Activated CD8-positive, alpha-beta memory T cell treated with anti-CD3 and anti-CD28 coated beads, Interleukin-2, amount 50 U/mL, for 1 hour (primary cell): ENCODE measurements around the gene RAG2.

ENCODE experiments used
- DNase-seq: peaks from one replicate; pipeline ENCODE4 v3.0.0-alpha.2; 2020; ENCODE audit errors: extremely low read depth

RAG2 gene

DNA sequence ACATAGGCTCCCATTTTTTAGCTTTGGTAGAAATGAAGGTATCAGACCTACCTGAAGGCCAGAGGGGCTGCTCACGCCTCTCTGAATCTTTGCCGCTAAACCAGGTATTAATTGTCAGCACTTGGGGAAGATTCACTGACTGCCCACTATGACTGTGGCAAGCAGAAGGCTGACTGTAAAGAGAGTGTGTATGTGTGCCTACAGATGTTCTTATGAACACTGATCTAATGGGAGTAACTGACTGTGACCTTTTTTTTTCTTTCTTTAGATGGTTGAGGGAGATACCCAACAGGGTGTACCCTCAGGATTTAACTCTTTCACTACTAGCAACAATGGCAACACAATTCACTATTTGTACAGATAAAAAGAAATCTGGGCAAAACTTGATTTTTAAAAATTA, at the start of gene RAG2:
TSS of gene RAG2 (minus strand) at position 186 of the 400 bp plus-strand sequence. CDS start 4,068 bp downstream, outside the sequence.
- DNase-seq: no peak

DNA sequence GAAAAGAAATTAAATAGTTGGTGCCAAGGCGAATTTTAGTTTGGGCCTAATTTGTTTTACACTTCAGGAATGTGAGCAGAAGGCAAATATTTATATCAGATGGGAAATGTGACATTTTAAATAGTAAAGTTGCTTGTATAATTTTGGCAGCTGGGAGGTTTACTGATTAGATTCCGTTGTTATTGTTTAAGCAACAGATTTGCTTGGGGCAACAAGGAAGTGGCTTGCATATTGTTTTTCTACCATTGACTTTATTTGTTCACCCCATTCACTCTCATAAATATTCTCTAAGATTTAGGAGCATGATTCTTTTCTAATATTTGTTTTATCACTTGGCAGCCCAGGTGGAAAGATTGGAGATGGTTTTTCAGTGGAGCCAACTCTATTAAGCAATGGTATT, 40.5 kb upstream of the RAG2 start:
- DNase-seq: no peak

DNA sequence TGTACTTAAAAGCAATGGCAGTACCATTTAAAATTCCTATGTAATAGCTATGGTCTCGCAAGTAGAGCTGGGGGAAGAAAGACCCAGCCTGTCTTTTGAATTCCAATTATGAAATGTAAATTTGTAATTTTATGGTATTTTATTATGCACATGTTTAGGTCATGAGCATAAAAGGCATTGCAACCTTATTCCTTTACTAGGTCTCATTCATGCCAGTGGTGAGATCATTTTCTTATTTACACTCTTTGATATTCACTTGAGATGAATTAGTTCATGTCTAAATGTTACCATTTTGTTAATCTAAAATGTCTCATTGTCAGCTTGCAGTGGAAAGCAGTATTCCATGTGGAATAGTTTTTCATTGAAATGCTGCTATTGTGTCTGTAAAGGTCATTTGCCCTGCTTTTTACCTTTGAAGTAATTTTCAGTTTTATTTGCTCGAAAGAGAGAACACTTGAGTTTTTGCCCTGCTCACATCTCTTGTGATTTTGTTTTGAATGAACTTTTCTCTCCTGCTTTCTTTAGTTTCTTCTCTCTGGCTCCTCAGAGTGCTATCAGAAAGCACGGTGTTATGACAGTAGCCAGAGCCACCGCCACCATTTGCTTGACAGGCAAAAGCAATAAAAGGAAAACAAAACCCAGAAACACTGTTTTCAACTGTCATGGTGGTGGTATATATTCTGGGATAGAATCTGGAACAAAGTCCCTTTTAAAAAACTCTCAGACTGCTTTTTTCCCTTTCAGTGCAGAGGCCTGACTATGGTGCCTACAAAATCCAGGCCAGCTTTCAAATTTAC, 37.2 kb upstream of the RAG2 start:
- DNase-seq: no peak

DNA sequence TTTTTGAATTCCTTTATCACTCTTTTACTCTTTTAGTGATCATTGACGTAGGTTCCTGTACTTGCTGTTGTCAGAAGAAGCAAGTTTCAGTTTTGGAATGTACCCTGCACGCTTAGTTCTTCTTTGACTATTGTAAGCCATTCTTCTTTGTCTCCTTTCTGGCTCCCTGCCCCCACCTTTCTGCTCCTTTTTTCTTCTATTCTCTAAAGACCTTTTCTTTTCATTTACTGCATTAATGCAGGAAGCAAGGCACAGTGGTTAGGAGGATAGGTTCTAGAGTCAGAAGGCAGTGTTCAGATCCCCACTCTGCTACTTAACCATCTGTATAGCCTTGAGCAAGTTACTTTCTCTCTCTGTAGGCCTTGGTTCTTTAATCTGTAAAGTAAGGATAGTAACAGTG, 33.7 kb upstream of the RAG2 start:
- no peak for DNase-seq

DNA sequence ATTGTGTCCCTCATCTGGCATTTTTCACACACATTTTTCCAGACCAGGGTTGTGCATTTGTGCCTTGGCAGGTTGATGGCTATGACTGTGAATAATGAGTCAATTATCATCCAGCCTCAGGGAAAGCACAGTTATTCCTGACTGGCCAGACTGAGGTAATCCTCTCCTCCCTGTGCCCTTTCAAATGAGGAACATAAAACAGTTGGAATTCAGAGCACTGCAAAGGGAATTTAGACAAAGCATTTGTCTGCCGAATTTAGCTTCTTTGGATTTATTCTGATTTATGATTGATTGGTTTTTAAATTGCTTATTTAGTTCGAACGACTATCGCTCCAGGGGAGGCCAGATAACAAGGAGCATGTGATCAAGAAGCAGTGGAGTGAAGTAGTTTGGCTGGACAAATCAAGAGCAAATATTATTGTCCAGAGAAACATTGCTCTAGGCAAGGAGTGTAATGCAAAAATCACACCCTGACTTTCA, 30.8 kb upstream of the RAG2 start:
- DNase-seq: no peak

DNA sequence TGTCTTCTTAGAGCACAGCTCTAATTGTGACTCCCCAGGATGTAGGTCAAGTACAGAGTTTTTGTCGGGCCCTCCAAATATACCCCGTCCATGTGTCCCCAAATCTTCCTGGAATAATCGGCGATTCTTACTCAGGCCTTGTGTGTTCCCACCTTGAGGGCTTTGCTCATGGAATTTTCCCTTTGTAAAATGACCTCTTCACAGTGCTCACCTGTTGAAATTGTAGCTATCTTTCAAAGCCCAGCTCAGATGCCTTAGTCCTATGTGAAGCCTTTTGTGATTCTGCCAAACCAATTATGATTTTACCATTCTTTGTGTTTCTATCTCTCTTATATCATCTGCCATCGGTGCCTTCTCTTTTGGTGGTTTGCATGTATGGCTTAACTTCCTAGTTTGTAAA, 30.1 kb upstream of the RAG2 start:
- no peak for DNase-seq

DNA sequence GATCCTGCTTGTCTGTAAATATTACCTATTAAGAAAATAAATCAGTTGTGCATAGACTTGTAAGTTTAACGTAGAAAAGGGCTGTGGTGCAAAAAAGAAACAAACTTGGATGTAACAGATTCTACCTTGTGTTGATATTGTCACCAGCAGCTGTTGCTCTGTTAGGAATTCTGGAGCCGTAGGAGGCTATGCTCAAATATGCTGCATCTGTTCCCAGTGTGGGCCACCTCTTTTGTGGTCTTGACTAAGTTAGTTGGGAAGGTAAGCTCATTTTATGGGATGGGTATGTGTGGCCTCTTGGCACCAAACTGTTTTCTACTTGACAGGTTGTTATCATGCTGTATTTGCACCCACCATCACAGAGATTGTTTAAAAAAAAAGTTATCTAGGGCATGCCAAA, 29.4 kb upstream of the RAG2 start:
- DNase-seq: no peak

DNA sequence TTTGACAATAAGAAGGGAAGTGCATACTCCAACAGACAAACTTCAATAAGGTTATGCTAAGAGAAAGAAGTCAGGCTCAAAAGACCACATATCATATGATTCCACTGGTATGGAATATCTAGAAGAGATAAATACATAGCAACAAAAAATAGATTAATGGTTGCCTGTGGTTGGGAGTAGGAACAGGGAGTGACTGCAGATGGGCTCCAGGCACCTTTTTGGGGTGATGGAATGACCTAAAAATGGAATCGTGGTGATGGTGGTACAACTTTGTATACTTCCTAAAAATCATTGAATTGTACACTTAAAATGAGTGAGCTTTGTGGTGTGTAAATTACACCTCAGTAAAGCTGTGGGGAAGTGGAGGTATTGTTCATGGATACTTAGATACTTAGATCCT, 29.0 kb upstream of the RAG2 start:
- no peak for DNase-seq

DNA sequence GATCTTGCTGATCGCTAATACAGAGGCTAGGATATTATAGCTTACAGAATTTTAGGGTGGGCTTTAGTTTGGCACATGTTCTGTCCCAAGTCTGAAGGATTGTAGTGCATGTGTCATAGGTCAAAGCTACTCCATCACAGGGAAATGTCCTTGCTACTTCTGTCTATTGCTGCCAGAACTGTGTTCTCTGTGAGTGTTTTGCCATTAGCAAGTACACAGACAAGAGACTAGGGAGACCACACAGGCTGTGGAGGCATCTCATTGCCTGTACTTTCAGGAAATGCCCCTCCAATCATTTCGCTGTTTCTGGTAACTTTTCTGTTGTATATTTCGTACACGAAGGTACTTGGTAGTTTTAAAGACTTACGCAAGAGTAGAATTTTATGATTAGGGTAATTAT, 25.5 kb upstream of the RAG2 start:
- DNase-seq: no peak

DNA sequence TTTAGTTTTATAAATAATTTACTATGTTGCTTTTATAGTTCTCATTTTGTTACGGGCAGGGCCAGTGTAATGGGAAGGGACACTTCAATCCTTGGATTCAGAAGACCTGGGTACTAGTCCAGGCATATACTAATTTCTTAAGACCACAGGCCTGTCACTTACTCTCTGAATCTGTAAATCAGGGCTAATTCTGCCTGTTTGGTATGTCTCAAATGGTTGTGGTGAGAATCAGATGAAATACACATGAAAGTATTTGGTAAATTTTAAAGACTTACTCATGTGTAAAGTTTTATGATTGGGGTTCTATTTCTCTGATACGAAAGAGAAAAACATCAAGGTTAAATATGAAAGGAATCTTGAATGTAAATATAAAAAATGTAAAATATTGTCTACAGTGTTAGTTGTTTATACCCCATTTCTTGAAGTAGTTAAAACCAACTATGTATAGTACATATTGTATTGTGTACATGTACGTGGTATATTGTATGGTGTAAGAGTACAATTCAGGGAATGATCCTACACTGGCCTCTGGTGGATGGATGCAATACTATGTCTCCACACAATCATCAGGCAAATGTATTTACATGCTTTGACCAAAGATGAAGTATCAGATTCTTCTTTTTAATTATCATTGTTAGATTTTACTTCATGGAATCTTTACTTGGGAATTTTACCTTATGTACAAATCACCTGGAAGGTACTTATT, 24.5 kb upstream of the RAG2 start:
- DNase-seq: no peak

DNA sequence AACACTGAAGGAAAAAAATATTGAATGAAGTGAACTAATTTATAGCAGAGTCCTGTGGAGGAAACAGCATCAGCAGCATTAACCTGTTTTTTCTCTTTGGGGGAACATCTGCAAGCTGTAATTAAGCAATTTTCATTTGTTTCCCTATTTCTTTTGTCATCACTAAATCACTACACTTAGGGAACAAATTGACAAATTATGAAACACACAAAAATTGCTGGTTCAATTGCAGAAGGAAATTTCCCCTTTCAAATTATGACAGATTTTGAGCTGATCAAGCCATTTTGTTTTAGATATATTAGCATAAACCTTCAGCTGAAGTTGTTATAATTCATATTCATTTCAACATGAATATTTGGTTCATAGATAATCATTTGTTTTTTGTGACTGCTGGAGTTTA, 22.2 kb upstream of the RAG2 start:
- DNase-seq: no peak

DNA sequence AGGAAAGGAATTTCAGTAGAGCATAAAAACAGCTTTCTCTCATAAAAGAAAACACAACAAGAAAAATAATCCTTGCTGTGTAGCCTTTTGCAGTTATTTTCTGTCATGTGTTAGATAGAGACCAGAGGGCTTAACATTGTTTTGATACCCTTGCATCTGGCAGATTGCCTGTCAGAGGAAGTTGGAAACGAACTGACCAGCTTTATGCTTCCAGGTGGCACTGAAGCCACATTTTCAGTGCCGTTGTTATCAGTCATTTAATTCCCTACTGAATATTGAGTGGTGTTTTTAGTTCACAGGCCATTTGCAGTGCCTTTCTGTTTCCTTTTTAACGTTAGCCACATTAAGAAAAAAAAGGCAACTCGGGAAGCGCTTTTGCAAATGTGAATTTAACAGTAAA, 21.5 kb upstream of the RAG2 start:
- DNase-seq: no peak

DNA sequence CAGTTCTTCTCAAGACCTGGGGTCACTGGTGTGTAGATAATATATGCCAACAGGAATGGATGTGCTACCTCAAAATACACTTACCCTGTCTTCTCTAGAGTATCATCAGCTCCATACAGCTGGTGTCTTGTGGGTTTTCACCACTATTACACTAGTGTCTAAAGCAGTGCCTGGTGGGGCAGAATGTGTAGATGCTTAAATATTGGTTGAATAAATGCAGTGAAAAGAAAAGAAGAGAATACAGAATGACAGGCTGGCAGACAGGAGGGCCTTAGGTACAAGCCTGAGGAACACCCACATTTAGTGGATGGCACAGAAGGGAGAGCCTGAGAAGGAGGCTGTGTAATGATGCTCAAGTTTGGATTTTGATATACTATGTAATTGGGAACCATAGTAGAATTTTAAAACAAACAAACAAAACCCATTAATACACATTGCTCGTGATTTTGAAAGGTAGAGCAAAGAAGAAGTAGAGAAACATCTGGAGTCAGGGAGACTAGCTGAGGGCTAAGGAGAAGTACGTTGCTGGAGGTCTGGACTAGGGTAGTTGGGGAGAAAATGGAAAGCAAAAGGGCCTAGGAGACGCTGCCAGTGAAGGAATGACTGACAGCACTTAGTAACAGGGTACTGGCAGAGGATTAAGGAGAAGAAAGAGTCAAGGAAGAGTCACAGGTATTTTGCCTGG, 20.5 kb upstream of the RAG2 start:
- no peak for DNase-seq

DNA sequence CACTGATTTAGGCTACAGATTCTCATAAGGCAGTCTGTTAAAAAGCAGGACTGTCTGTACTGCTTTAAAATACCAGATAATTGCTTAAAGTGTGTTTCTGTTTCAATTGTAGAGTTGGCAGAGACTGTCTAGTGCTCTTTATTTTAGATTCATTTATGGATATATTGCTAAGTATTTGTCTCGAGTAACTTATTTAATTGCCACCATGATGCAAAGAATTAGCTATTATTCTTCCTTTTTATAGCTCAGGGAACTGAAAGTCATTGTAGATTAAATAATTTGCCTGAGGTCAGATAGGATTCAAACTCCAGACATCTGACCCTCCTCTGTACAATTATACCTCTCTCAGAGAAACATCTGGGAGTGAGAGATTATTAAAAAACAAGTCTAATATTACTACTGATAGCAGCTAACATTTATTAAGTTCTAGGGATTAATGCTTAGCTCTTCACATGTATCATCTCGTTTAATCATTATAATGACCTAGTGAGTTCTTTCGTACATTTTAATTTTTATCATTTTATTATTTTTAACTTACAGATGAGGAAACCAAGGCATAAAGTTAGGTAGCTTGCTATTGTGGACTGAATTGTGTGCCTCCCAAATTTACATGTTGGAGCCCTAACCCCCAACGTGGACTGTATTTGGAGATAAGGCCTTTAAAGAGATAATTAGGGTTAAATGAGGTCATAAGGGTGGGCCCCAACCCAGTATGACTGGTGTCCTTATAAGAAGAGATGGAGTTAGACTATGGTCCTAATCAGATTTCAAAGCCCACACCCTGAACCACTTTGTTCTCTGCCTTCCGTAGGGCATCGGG, 19.7 kb upstream of the RAG2 start:
- DNase-seq: no peak

DNA sequence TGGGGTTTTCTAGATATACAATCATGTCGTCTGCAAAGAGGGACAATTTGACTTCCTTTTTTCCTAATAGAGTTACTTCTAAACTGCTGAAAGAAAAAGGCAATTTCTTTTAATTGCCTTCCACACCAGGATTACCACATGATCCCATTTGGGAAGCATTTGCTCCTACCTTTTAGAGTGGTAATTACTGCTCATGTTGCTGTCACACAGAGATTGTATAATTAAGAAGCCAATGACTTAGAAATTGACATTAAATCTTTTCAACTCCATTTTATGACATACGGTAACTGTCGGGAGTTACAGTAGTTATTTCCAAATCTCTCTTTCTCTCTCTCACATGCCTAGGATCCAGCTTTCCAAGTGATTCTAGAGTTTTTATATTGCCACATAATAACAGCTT, 17.8 kb upstream of the RAG2 start:
- DNase-seq: no peak

DNA sequence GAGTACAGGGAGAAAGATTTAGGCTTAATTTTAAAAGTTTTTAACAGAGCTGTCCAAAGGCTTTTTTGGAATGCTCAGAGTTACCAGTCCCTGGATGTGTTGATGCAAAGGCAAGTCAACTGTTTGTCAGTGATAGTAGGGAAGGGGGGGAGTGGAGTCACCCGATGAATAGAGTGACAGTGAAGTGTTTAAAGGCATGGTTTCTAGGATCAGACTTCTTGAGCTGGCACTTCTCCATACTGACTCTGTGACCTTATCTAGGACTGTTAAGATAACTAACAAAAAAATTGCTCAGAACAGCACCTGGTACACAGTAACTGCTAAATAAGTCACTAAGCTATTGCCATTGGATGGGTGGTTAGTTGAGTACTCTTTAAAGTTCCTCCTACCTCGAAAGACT, 11.3 kb upstream of the RAG2 start:
- no peak for DNase-seq

DNA sequence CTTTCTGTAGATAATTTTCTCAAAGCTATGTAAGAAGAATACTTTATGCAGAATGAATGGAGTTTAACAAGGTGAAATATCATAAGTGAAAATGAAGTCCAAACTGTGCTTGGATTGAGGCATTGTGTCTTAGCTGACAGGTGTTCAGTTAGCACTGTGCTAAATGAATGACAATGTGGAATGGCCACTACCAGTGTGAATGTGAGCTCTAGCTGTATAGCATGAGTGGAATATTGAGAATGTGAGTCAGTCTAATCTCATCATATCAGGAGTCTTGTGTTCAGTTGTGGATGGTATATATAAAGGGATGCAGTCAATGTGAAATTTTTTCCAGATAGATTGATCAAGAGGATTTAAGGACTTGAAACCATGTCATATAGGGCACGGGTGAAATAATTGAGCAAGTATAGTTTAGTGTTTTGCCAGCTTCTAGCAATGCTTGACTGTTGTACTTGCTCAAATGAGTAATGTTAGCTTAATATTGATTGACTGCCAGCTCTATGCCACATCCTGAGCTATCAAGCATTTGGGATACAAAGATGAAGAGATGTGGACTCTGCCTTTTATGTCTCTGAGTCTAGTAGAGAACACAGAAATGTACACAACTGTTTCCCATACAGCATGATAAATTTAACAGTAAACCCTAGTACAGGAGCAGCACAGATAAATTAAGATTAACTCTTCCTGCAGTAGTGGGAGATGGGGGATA, 10.6 kb upstream of the RAG2 start:
- no peak for DNase-seq

DNA sequence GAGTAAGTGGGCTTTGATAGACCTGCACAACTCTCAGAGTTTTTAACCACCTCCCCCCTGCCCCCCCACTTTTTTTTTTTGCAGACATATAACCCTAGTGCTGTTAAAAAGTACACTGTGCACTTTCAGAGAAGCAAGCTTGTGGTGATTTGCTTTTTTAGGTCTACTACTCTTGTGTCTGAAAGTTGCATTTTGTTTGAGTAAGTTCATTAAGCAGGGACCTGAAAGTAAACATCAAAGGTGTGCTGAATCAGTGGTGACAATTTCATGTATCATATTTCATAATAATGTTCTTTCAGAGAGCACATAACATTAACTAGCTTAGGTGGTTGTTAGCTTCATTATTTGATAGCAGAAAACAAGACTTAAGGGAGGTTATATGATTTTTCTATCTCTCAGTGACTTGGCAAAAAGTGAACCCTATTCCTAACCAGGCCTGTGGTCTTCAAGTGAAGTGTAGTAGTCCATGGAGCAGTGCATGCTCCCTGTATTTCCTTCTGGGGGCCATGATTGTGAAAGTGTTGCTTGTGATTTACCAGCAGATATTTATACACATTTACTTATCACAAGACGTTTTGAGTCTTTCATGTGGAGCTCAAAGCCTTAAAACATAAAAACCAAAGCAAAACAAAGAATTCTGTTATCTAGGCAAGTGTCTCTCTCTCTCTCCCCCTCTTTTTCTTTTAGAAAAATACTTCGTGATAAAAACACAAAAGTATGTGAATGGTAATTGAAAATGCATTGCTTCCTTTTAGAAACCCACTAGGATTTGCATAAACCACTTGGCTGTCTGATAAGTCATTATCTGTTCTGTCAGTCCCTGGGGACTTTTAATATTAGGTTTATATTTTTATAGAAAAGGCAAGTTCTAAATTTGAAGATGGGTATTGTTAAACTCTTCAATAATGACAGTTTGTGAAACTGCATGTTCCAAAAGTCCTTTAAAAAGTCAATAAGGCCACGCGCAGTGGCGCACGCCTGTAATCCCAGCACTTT, 7.5 kb upstream of the RAG2 start:
- DNase-seq: no peak

DNA sequence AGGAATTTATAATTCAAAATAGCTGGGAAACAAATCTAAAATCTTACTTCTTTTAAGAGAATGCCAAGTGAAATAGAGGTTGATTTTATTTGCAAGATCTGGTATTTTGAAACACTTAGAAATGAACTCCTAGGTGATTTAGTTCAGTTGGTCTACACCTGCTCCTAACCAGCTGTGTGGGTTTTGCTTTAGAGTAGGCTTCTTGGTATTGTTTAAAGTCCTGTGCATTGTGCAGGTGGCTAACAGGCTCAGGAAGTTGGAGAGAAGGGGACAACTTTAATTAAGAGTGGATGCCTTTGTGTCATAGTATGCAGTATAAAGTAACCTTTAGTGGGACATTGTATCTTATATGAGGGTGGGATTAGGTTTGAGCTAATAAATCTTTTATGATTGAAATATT, 4.1 kb upstream of the RAG2 start:
- no peak for DNase-seq

DNA sequence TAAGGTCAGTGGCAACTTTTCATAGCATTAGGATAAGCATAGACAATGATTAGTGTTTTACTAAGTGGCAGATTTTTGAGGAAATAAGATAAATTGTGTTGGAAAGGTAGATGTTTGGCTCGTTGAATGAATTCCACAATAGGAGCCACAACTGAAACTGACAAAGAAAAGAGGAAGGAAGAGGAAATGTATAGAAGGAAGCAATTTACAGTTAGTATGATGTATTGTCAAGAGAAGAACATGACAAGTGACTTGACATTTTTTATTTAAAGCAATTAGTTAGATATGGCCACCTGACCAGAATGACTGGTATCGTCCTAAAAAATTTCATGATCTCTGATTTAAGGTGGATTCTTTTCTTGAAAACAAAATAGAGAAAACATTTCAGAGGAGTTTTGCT, 3.1 kb upstream of the RAG2 start:
- no peak for DNase-seq
